Left cardiac atrium (tissue), 2 donors: ENCODE data around the gene ZSCAN30. TPM values are rescaled to one million over a fixed set of nuclear protein-coding genes. Genes with fewer than 3 reads are reported as not detected.

Source experiments
- total RNA-seq, 2 donors: library from RNA; stranded (reverse); fragmentation: NEBNext Ultra II Directional; extraction: Animal tissue kit (Norgen Biotek cat#: 25700); gene quantifications; one replicate each; pipeline ENCODE4 v1.2.1, GENCODE V29; 2021
- donor health status: DM: no; HTN: yes; CAD: no; lungs with severe emphysema.
- donor health status: DM: yes; HTN: yes; CAD: no.

The ZSCAN30 gene
- total RNA-seq, 2 donors from 2014 or later = 13.3 to 19.1 TPM

Other genes starting within 250 kb of the ZSCAN30 start
- 10 to 100 TPM; 67.1 to 83.4 TPM for gene MAPRE2, start 248.8 kb downstream of the ZSCAN30 start, total RNA-seq
- gene ZNF397, start 49.2 kb downstream of the ZSCAN30 start, total RNA-seq = 10 to 100 TPM; 16.1 to 17.9 TPM
- 10 to 100 TPM; 43.5 to 51.1 TPM for gene ZNF24, start 54.2 kb upstream of the ZSCAN30 start, total RNA-seq
- 1 to 10 TPM in 1 of 2 donors, under 1 TPM in 1; 0.97 to 1.0 TPM for gene ZNF396, start 87.1 kb upstream of the ZSCAN30 start, total RNA-seq
- gene INO80C, start 207.7 kb upstream of the ZSCAN30 start, total RNA-seq = 10 to 100 TPM; 22.9 to 23.5 TPM